Measurements from ENCODE around the gene TMEM258. TPM values are rescaled to one million over a fixed set of nuclear protein-coding genes. Genes with fewer than 3 reads are reported as not detected.

TMEM258 gene
- total and polyA plus RNA-seq, 2 experiments from 2014 or later, result 72.8 to 258 TPM

GRCh38 chr11:61838921-61839320, 46.5 kb upstream of the TMEM258 start:
- Histone ChIP-seq H3K9me2 (ENCODE audit: insufficient read depth) (no peaks in the 10 kb centered on the region), H3F3A (ENCODE audit: insufficient read depth) (no peaks in the 10 kb centered on the region), H3K4me3 (no peak overlapping the region), H3K9ac (no peak overlapping the region), H3K27me3 (replicated peaks; ENCODE audit: insufficient read depth) (no peaks in the 10 kb centered on the region), H2AFZ (no peak overlapping the region), H3K4me1 (ENCODE audit: insufficient read depth) (no peaks in the 10 kb centered on the region), H3K27ac (no peak overlapping the region), H4K20me1 (ENCODE audit: insufficient read depth) (no peaks in the 10 kb centered on the region), H3K4me2 (ENCODE audit: unreplicated experiment) (no peak overlapping the region), H3K9me3 (ENCODE audit: low read depth) (no peaks in the 10 kb centered on the region), H3K36me3 (ENCODE audit: low read depth) (no peaks in the 10 kb centered on the region), H3K79me2 (ENCODE audit: insufficient read depth) (no peaks in the 10 kb centered on the region)
- no peak for DNase-seq
- in situ Hi-C loops (cut with MboI), result no loop called here
- TF ChIP-seq EZH2 (IDR thresholded peaks at IDR 0.05; ENCODE audit: insufficient read depth, poor library complexity, severe bottlenecking) (no peak), EZH2phosphoT487 (IDR thresholded peaks at IDR 0.05; ENCODE audit: insufficient read depth, low read depth) (no peak)
- 88 to 91% methylated on average over 10 of the region's 10 CpGs for WGBS, 2 experiments (ENCODE audit: low coverage in 1 of 2, low lambda C conversion rate in 2 of 2, missing lambda C conversion rate in 2 of 2)

GRCh38 chr11:61838501-61838900, 46.1 kb upstream of the TMEM258 start:
- no peak for DNase-seq
- H3K79me2 ChIP-seq (ENCODE audit: insufficient read depth), result no peaks in the 10 kb centered on the region
- TF ChIP-seq EZH2 (IDR thresholded peaks at IDR 0.05; ENCODE audit: insufficient read depth, poor library complexity, severe bottlenecking) (no peak), EZH2phosphoT487 (IDR thresholded peaks at IDR 0.05; ENCODE audit: insufficient read depth, low read depth) (no peak)
- H3K27ac ChIP-seq, result no peak overlapping the region
- H3F3A ChIP-seq (ENCODE audit: insufficient read depth), result no peaks in the 10 kb centered on the region
- H3K4me1 ChIP-seq (ENCODE audit: insufficient read depth), result no peaks in the 10 kb centered on the region
- H3K4me2 ChIP-seq (ENCODE audit: unreplicated experiment), result no peak overlapping the region
- H2AFZ ChIP-seq, result no peak overlapping the region
- no peaks in the 10 kb centered on the region for H3K27me3 ChIP-seq (replicated peaks; ENCODE audit: insufficient read depth)
- H4K20me1 ChIP-seq (ENCODE audit: insufficient read depth), result no peaks in the 10 kb centered on the region
- in situ Hi-C loops (cut with MboI), result no loop called here
- no peaks in the 10 kb centered on the region for H3K9me2 ChIP-seq (ENCODE audit: insufficient read depth)
- H3K9ac ChIP-seq, result no peak overlapping the region
- no peaks in the 10 kb centered on the region for H3K36me3 ChIP-seq (ENCODE audit: low read depth)
- no peaks in the 10 kb centered on the region for H3K9me3 ChIP-seq (ENCODE audit: low read depth)
- no peak overlapping the region for H3K4me3 ChIP-seq
- 91 to 95% methylated on average over 5 of the region's 5 CpGs for WGBS, 2 experiments (ENCODE audit: low coverage in 1 of 2, low lambda C conversion rate in 2 of 2, missing lambda C conversion rate in 2 of 2)

GRCh38 chr11:61837411-61838005, 45.1 kb upstream of the TMEM258 start:
- TF ChIP-seq EZH2phosphoT487 (IDR thresholded peaks at IDR 0.05; ENCODE audit: insufficient read depth, low read depth) (no peak), EZH2 (IDR thresholded peaks at IDR 0.05; ENCODE audit: insufficient read depth, poor library complexity, severe bottlenecking) (no peak)
- Histone ChIP-seq H3K4me3 (no peak overlapping the region), H3K4me2 (ENCODE audit: unreplicated experiment) (no peak overlapping the region), H3K9me2 (ENCODE audit: insufficient read depth) (no peaks in the 10 kb centered on the region), H3K27me3 (replicated peaks; ENCODE audit: insufficient read depth) (no peaks in the 10 kb centered on the region), H4K20me1 (ENCODE audit: insufficient read depth) (no peaks in the 10 kb centered on the region), H3K79me2 (ENCODE audit: insufficient read depth) (no peaks in the 10 kb centered on the region), H3K9me3 (ENCODE audit: low read depth) (no peaks in the 10 kb centered on the region), H3K4me1 (ENCODE audit: insufficient read depth) (no peaks in the 10 kb centered on the region), H3F3A (ENCODE audit: insufficient read depth) (no peaks in the 10 kb centered on the region), H3K9ac (no peak overlapping the region), H2AFZ (no peak overlapping the region), H3K27ac (no peak overlapping the region), H3K36me3 (ENCODE audit: low read depth) (no peaks in the 10 kb centered on the region)
- DNase-seq, result no peak
- in situ Hi-C loops (cut with MboI), result no loop called here
- 91 to 95% methylated on average over 14 to 15 of the region's 15 CpGs for WGBS, 2 experiments (ENCODE audit: low coverage in 1 of 2, low lambda C conversion rate in 2 of 2, missing lambda C conversion rate in 2 of 2)

GRCh38 chr11:61836193-61836592, 43.8 kb upstream of the TMEM258 start:
- 95 to 99% methylated on average over 8 of the region's 8 CpGs for WGBS, 2 experiments (ENCODE audit: low coverage in 1 of 2, low lambda C conversion rate in 2 of 2, missing lambda C conversion rate in 2 of 2)
- H3K9ac ChIP-seq, result no peak overlapping the region
- no peak overlapping the region for H3K4me2 ChIP-seq (ENCODE audit: unreplicated experiment)
- no peak overlapping the region for H3K27ac ChIP-seq
- no peak overlapping the region for H3K4me3 ChIP-seq
- in situ Hi-C loops (cut with MboI), result no loop called here
- no peaks in the 10 kb centered on the region for H3K27me3 ChIP-seq (replicated peaks; ENCODE audit: insufficient read depth)
- H3K9me3 ChIP-seq (ENCODE audit: low read depth), result no peaks in the 10 kb centered on the region
- no peaks in the 10 kb centered on the region for H3K79me2 ChIP-seq (ENCODE audit: insufficient read depth)
- no peaks in the 10 kb centered on the region for H3F3A ChIP-seq (ENCODE audit: insufficient read depth)
- H3K4me1 ChIP-seq (ENCODE audit: insufficient read depth), result no peaks in the 10 kb centered on the region
- no peak for TF ChIP-seq EZH2 (IDR thresholded peaks at IDR 0.05; ENCODE audit: insufficient read depth, poor library complexity, severe bottlenecking)
- TF ChIP-seq EZH2phosphoT487 (IDR thresholded peaks at IDR 0.05; ENCODE audit: insufficient read depth, low read depth), result no peak
- DNase-seq, result no peak
- no peaks in the 10 kb centered on the region for H3K36me3 ChIP-seq (ENCODE audit: low read depth)
- no peaks in the 10 kb centered on the region for H3K9me2 ChIP-seq (ENCODE audit: insufficient read depth)
- H2AFZ ChIP-seq, result no peak overlapping the region
- H4K20me1 ChIP-seq (ENCODE audit: insufficient read depth), result no peaks in the 10 kb centered on the region
